Naive B cell (primary cell): ENCODE measurements around the gene KDM5C. TPM values are rescaled to one million over a fixed set of nuclear protein-coding genes. Genes with fewer than 3 reads are reported as not detected.

ENCODE experiments used
- ATAC-seq, 2 donors: fragments of 150-1000 bp; cut with Tn5 transposase; 2 replicates each; pipeline ENCODE4 v1.10.0; 2021; ENCODE audit warnings: low read depth in 2 of 2, mild to moderate bottlenecking in 2 of 2, moderate library complexity in 2 of 2
- DNase-seq: peaks from one replicate; pipeline ENCODE4 v3.0.0; 2022
- H3K27ac Mint-ChIP-seq, 6 donors: one replicate each; pipeline ENCODE4 v1.8.0; 2020 to 2022; ENCODE audit warnings: mild to moderate bottlenecking in 6 of 6, mixed read lengths in 6 of 6, moderate library complexity in 5 of 6, inconsistent platforms in 2 of 6
- H3K27me3 Mint-ChIP-seq, 3 donors: one replicate each; pipeline ENCODE4 v1.8.0; 2021 to 2022; ENCODE audit warnings: mixed read lengths in 3 of 3, mild to moderate bottlenecking in 1 of 3
- H3K36me3 Mint-ChIP-seq, 2 donors: one replicate each; pipeline ENCODE4 v1.8.0; 2020 to 2022; ENCODE audit warnings: mixed read lengths in 2 of 2, inconsistent platforms in 1 of 2, mild to moderate bottlenecking in 1 of 2
- H3K4me1 Mint-ChIP-seq, 3 donors: one replicate each; pipeline ENCODE4 v1.8.0; 2020 to 2022; ENCODE audit warnings: mixed read lengths in 3 of 3, inconsistent platforms in 1 of 3, mild to moderate bottlenecking in 1 of 3, moderate library complexity in 1 of 3
- H3K4me3 Mint-ChIP-seq, 8 donors: one replicate each; pipeline ENCODE4 v1.8.0; 2020 to 2022; ENCODE audit warnings: mild to moderate bottlenecking in 8 of 8, mixed read lengths in 8 of 8, moderate library complexity in 8 of 8, inconsistent platforms in 2 of 8
- H3K9me3 Mint-ChIP-seq, 7 donors: one replicate each; pipeline ENCODE4 v1.8.0; 2020 to 2022; ENCODE audit warnings: mixed read lengths in 7 of 7, mild to moderate bottlenecking in 5 of 7, inconsistent platforms in 2 of 7, moderate library complexity in 1 of 7
- polyA plus RNA-seq, 6 donors: library from polyadenylated mRNA; unstranded; fragments of 300-500 nt; fragmentation: Illumina TruSeq; gene quantifications; one replicate each; pipeline ENCODE4 v1.2.3, GENCODE V29; 2021; ENCODE audit warnings: low read depth in 6 of 6

The KDM5C gene
- polyA plus RNA-seq, 6 donors from 2014 or later: 13.8 to 36.9 (median 28.8) TPM

GRCh38 chrX:53257670-53258423 lies 32.8 kb upstream of the KDM5C start:
- DNase-seq (no peak), ATAC-seq (no peak)
- Mint-ChIP-seq H3K4me3 (no peak overlapping the region), H3K4me1 (peaks cover 0 to 11% (median 3%) of the 10 kb centered on the region in 3 donors), H3K27me3 (peaks cover 0 to 46% (median 0%) of the 10 kb centered on the region in 3 donors), H3K27ac (peak overlapping the region in 1 of 6 donors; percentile 1), H3K36me3 (no peaks in the 10 kb centered on the region), H3K9me3 (peaks cover 0 to 2% (median 0%) of the 10 kb centered on the region in 7 donors)

DNA sequence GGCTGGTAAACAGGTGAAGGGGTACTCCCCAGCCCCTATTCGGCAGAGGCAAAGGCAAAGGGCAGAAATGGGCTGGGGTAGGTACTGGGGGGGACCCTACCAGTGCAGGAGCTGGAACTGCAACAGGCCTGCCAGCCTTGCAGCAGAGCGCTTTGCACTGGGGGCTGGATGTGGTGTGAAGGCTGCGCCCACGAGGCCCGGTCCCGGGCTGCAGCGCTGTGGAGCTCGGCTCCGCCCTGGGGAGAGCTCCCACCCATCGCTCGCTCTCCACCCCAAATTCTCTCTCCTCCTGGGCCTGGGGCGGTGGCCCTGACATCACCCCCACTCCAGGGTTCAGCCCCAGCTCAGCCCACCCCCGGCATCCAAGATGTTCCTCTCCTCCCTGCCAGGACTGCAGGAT lies 32.2 kb upstream of the KDM5C start:
- no peak for ATAC-seq
- Mint-ChIP-seq H3K36me3 (no peaks in the 10 kb centered on the region), H3K27ac (no peak overlapping the region), H3K4me3 (no peak overlapping the region), H3K4me1 (peaks cover 0 to 9% (median 3%) of the 10 kb centered on the region in 3 donors), H3K27me3 (peaks cover 0 to 40% (median 0%) of the 10 kb centered on the region in 3 donors), H3K9me3 (peaks cover 0 to 4% (median 0%) of the 10 kb centered on the region in 7 donors)
- DNase-seq: no peak

GRCh38 chrX:53256446-53257041 lies 31.5 kb upstream of the KDM5C start:
- DNase-seq (no peak), ATAC-seq (no peak)
- H3K27ac Mint-ChIP-seq: no peak overlapping the region
- peaks cover 0 to 36% (median 0%) of the 10 kb centered on the region in 3 donors for H3K27me3 Mint-ChIP-seq
- H3K9me3 Mint-ChIP-seq: peaks cover 0 to 4% (median 0%) of the 10 kb centered on the region in 7 donors
- H3K4me1 Mint-ChIP-seq: peaks cover 0 to 3% (median 3%) of the 10 kb centered on the region in 3 donors
- no peak overlapping the region for H3K4me3 Mint-ChIP-seq
- no peaks in the 10 kb centered on the region for H3K36me3 Mint-ChIP-seq

DNA sequence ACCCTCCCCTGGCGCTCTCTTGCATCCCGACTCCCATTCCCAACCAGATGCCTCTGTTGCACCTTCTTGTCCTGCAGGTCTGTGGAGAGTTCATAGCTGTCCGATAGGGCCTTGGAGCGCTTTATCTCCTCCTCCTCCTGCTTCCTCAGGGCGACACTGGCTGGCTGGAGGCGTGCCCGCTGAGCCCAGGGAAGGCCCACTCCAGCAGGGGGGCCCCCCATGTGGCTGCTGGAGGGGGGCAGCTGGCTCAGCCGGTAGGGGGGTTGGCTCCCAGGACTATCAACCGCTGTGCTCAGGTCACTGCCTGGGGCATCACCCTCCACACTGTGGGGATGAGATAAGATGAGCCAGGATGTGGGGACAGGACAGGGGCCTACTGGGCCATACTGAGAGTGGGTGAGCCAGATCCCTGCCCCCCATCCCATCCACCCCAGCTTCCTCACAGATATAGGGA lies 30.8 kb upstream of the KDM5C start:
- H3K27ac Mint-ChIP-seq: no peak overlapping the region
- ATAC-seq: no peak
- no peak overlapping the region for H3K4me3 Mint-ChIP-seq

DNA sequence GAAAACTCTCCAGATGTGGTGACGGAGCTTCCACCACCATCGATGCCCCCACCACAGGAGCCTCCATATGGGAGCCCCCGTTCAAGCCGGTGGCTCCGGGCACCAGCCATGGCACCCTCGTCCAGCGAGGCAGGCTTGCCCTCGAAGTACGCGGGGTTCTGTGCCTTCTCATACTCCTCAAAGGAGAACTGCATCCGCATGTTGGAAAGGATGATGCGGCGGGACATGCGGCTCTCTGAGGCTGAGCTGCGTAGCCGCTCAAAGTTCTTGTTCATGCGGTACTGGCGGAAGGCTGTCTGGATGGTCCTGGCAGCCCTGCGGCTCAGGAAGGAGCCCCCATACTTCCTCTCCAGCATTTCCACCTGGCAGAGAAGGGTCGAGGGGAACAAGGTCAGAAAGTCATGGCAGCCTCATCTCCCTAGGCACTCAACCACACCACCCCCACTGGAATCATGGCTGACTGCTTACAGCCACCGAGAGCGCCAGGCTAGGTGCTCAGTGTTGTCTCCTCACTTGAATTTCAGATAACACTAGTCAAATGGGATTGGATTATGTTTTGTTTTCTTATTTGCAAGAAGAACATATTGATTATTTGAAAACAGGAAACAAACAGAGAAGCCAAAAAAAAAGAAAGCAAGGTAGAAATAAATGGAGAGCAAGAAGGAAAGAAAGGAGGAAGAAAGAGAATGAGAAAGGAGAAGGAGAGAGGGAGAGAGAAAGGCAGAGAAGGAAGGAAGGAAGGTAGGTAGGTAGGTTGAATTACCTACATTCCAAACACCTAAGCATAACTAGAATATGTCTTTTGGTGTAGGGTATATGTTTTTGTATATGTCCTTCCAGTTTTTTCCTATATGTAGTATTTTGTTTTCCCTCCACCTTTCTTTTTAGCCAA lies 29.8 kb upstream of the KDM5C start:
- H3K9me3 Mint-ChIP-seq: peaks cover 0 to 4% (median 0%) of the 10 kb centered on the region in 7 donors
- no peaks in the 10 kb centered on the region for H3K4me1 Mint-ChIP-seq
- H3K27me3 Mint-ChIP-seq: peaks cover 0 to 36% (median 0%) of the 10 kb centered on the region in 3 donors
- no peaks in the 10 kb centered on the region for H3K36me3 Mint-ChIP-seq
- H3K4me3 Mint-ChIP-seq: no peak overlapping the region
- H3K27ac Mint-ChIP-seq: no peak overlapping the region
- ATAC-seq: no peak
- DNase-seq: no peak

More for the DNA sequence above, 30.8 kb upstream of the KDM5C start:
- no peaks in the 10 kb centered on the region for H3K4me1 Mint-ChIP-seq
- no peaks in the 10 kb centered on the region for H3K36me3 Mint-ChIP-seq
- DNase-seq: no peak
- peaks cover 0 to 36% (median 0%) of the 10 kb centered on the region in 3 donors for H3K27me3 Mint-ChIP-seq
- H3K9me3 Mint-ChIP-seq: peaks cover 0 to 4% (median 0%) of the 10 kb centered on the region in 7 donors

- Mint-ChIP-seq H3K27ac (no peak overlapping the region), H3K4me3 (no peak overlapping the region), H3K4me1 (no peaks in the 10 kb centered on the region), H3K9me3 (peaks cover 0 to 4% (median 0%) of the 10 kb centered on the region in 7 donors), H3K36me3 (no peaks in the 10 kb centered on the region), H3K27me3 (peaks cover 0 to 36% (median 0%) of the 10 kb centered on the region in 3 donors)
- ATAC-seq (no peak), DNase-seq (no peak)
These were observed 28.4 kb upstream of the KDM5C start for GRCh38 chrX:53253293-53254020.

DNA sequence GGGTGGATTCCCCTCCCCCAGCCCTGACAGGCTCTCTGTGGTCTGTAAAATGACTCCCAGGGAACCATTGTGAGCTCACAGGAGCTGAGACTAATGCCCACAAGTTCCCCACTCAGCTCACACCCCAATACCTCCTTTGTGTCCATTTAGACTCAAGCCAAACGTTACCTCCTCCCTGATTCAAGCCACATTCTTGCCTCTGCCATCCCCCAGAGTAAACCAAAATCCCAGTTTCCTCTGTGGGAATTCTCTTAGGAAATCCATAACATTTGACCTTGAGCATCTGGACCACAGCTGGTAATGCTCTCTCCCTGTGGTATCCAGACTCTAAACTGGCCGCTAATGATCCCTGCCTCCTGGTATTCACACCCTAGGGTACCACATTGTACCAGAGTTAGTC lies 26.3 kb upstream of the KDM5C start:
- no peak overlapping the region for H3K27ac Mint-ChIP-seq
- no peak for DNase-seq
- H3K36me3 Mint-ChIP-seq: no peaks in the 10 kb centered on the region
- H3K9me3 Mint-ChIP-seq: peaks cover 0 to 4% (median 0%) of the 10 kb centered on the region in 7 donors
- H3K27me3 Mint-ChIP-seq: peaks cover 0 to 25% (median 0%) of the 10 kb centered on the region in 3 donors
- no peak overlapping the region for H3K4me3 Mint-ChIP-seq
- no peak for ATAC-seq
- H3K4me1 Mint-ChIP-seq: no peaks in the 10 kb centered on the region

GRCh38 chrX:53250556-53250955 lies 25.5 kb upstream of the KDM5C start:
- no peaks in the 10 kb centered on the region for H3K4me1 Mint-ChIP-seq
- H3K27ac Mint-ChIP-seq: no peak overlapping the region
- H3K4me3 Mint-ChIP-seq: no peak overlapping the region
- peaks cover 0 to 4% (median 0%) of the 10 kb centered on the region in 7 donors for H3K9me3 Mint-ChIP-seq
- H3K27me3 Mint-ChIP-seq: peaks cover 0 to 25% (median 0%) of the 10 kb centered on the region in 3 donors
- H3K36me3 Mint-ChIP-seq: no peaks in the 10 kb centered on the region
- ATAC-seq: no peak
- no peak for DNase-seq

GRCh38 chrX:53249408-53250042 lies 24.5 kb upstream of the KDM5C start:
- Mint-ChIP-seq H3K9me3 (peaks cover 0 to 4% (median 0%) of the 10 kb centered on the region in 7 donors), H3K27me3 (peaks cover 0 to 15% (median 0%) of the 10 kb centered on the region in 3 donors), H3K4me1 (no peaks in the 10 kb centered on the region), H3K36me3 (no peaks in the 10 kb centered on the region), H3K4me3 (no peak overlapping the region), H3K27ac (no peak overlapping the region)
- DNase-seq: no peak
- no peak for ATAC-seq

- H3K9me3 Mint-ChIP-seq: peaks cover 0 to 4% (median 0%) of the 10 kb centered on the region in 7 donors
- H3K4me1 Mint-ChIP-seq: no peaks in the 10 kb centered on the region
- no peaks in the 10 kb centered on the region for H3K36me3 Mint-ChIP-seq
- H3K27ac Mint-ChIP-seq: no peak overlapping the region
- no peak for ATAC-seq
- H3K27me3 Mint-ChIP-seq: peaks cover 0 to 15% (median 0%) of the 10 kb centered on the region in 3 donors
- no peak overlapping the region for H3K4me3 Mint-ChIP-seq
- DNase-seq: no peak
These were observed 22.9 kb upstream of the KDM5C start for GRCh38 chrX:53247928-53248327.

GRCh38 chrX:53246231-53246630 lies 21.2 kb upstream of the KDM5C start:
- Mint-ChIP-seq H3K36me3 (no peaks in the 10 kb centered on the region), H3K27ac (peak overlapping the region in 1 of 6 donors; percentile 62), H3K27me3 (peaks cover 0 to 23% (median 0%) of the 10 kb centered on the region in 3 donors), H3K4me1 (no peaks in the 10 kb centered on the region), H3K9me3 (no peaks in the 10 kb centered on the region), H3K4me3 (no peak overlapping the region)
- DNase-seq (no peak), ATAC-seq (no peak)

DNA sequence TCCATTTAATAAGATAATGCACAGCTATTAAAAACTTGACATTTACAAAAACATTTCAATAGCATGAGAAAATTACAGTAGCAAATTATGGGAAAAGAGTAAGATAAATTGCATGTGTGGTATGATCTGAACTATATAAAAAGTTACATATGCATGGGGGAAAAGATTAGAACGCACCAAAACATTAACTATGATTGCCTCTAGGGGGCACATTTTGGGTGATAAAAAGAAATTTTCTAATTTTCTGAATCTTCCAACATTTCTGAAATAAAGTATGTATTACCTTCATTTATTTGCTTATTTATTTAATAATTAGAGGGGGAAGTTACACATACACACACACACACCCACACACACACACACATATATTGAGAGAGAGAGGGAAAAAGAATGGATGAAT lies 19.6 kb upstream of the KDM5C start:
- Mint-ChIP-seq H3K9me3 (no peaks in the 10 kb centered on the region), H3K27me3 (peaks cover 0 to 23% (median 0%) of the 10 kb centered on the region in 3 donors), H3K4me1 (no peaks in the 10 kb centered on the region), H3K4me3 (no peak overlapping the region), H3K27ac (no peak overlapping the region), H3K36me3 (no peaks in the 10 kb centered on the region)
- ATAC-seq (no peak), DNase-seq (no peak)
